NT2/D1 (cell line): Measurements from ENCODE around the gene HDDC2.

Experiments
- DNase-seq: peaks from one replicate; pipeline ENCODE4 v3.0.0-alpha.2; 2011; ENCODE audit warnings: low read depth, low spot score
- H3K27me3 ChIP-seq: 2 replicates; pipeline ENCODE4 v1.6.0; 2011; ENCODE audit warnings: mild to moderate bottlenecking; ENCODE audit not compliant: insufficient read length, insufficient read depth
- H3K36me3 ChIP-seq: 2 replicates; pipeline ENCODE4 v1.6.1; 2011; ENCODE audit warnings: mild to moderate bottlenecking, low read length, mixed read lengths; ENCODE audit not compliant: insufficient read depth, insufficient read length
- H3K4me1 ChIP-seq: 2 replicates; pipeline ENCODE4 v1.5.1; 2011; ENCODE audit not compliant: insufficient read depth, insufficient read length
- H3K4me3 ChIP-seq: 2 replicates; pipeline ENCODE4 v1.5.1; 2011; ENCODE audit warnings: low read depth; ENCODE audit not compliant: insufficient read length
- H3K9ac ChIP-seq: 2 replicates; pipeline ENCODE4 v1.6.0; 2011; ENCODE audit warnings: low read depth; ENCODE audit not compliant: insufficient read length
- H3K9me3 ChIP-seq: 2 replicates; pipeline ENCODE4 v1.5.1; 2011; ENCODE audit warnings: mild to moderate bottlenecking, low read length; ENCODE audit not compliant: insufficient read depth
- SUZ12 ChIP-seq: IDR thresholded peaks from 2 replicates; pipeline ENCODE4 v1.6.1; 2011; ENCODE audit not compliant: insufficient read length, insufficient read depth; ENCODE audit errors: extremely low read depth
- YY1 ChIP-seq: IDR thresholded peaks from 2 replicates; pipeline ENCODE4 v1.6.1; 2011; ENCODE audit not compliant: insufficient read length, insufficient read depth
- ZNF274 ChIP-seq: IDR thresholded peaks from 2 replicates; pipeline ENCODE4 v1.6.1; 2011; ENCODE audit warnings: mild to moderate bottlenecking, low read depth, low read length

HDDC2 gene

GRCh38 chr6:125268765-125269164 is 33.0 kb downstream of the HDDC2 start:
- Histone ChIP-seq H3K27me3 (no peaks in the 10 kb centered on the region), H3K36me3 (peaks cover 22% of the 10 kb centered on the region), H3K9ac (no peak overlapping the region)

GRCh38 chr6:125267806-125268523 is 33.8 kb downstream of the HDDC2 start:
- Histone ChIP-seq H3K27me3 (no peaks in the 10 kb centered on the region), H3K9me3 (no peaks in the 10 kb centered on the region), H3K4me3 (no peak overlapping the region), H3K9ac (no peak overlapping the region), H3K4me1 (no peaks in the 10 kb centered on the region), H3K36me3 (peaks cover 14% of the 10 kb centered on the region)
- TF ChIP-seq ZNF274 (no peak), SUZ12 (no peak), YY1 (no peak)
- no peak for DNase-seq

More at GRCh38 chr6:125268765-125269164, 33.0 kb downstream of the HDDC2 start:
- TF ChIP-seq YY1 (no peak), SUZ12 (no peak), ZNF274 (no peak)
- no peaks in the 10 kb centered on the region for H3K9me3 ChIP-seq
- no peak for DNase-seq
- no peak overlapping the region for H3K4me3 ChIP-seq
- H3K4me1 ChIP-seq, result no peaks in the 10 kb centered on the region

GRCh38 chr6:125264476-125264875 is 37.3 kb downstream of the HDDC2 start:
- TF ChIP-seq ZNF274 (no peak), YY1 (no peak), SUZ12 (no peak)
- DNase-seq, result no peak
- no peaks in the 10 kb centered on the region for H3K27me3 ChIP-seq
- no peaks in the 10 kb centered on the region for H3K4me1 ChIP-seq
- H3K4me3 ChIP-seq, result no peak overlapping the region
- H3K36me3 ChIP-seq, result no peaks in the 10 kb centered on the region
- H3K9me3 ChIP-seq, result no peaks in the 10 kb centered on the region
- no peak overlapping the region for H3K9ac ChIP-seq

GRCh38 chr6:125262016-125263013 is 39.5 kb downstream of the HDDC2 start:
- DNase-seq, result no peak
- H3K9ac ChIP-seq, result no peak overlapping the region
- no peaks in the 10 kb centered on the region for H3K36me3 ChIP-seq
- no peaks in the 10 kb centered on the region for H3K4me1 ChIP-seq
- no peaks in the 10 kb centered on the region for H3K27me3 ChIP-seq
- no peak overlapping the region for H3K4me3 ChIP-seq
- H3K9me3 ChIP-seq, result no peaks in the 10 kb centered on the region
- no peak for TF ChIP-seq ZNF274
- no peak for TF ChIP-seq YY1

- H3K36me3 ChIP-seq, result no peaks in the 10 kb centered on the region
- DNase-seq, result no peak
- TF ChIP-seq ZNF274, result no peak
- no peak for TF ChIP-seq YY1
- TF ChIP-seq SUZ12, result no peak
- no peaks in the 10 kb centered on the region for H3K27me3 ChIP-seq
- no peaks in the 10 kb centered on the region for H3K9me3 ChIP-seq
- no peaks in the 10 kb centered on the region for H3K4me1 ChIP-seq
- no peak overlapping the region for H3K9ac ChIP-seq
- no peak overlapping the region for H3K4me3 ChIP-seq
Observed at GRCh38 chr6:125259354-125259736, 42.4 kb downstream of the HDDC2 start.

GRCh38 chr6:125258651-125259353 is 43.0 kb downstream of the HDDC2 start:
- Histone ChIP-seq H3K36me3 (no peaks in the 10 kb centered on the region), H3K27me3 (no peaks in the 10 kb centered on the region), H3K9ac (no peak overlapping the region), H3K9me3 (no peaks in the 10 kb centered on the region), H3K4me1 (no peaks in the 10 kb centered on the region), H3K4me3 (no peak overlapping the region)
- TF ChIP-seq YY1 (no peak), SUZ12 (no peak), ZNF274 (no peak)
- DNase-seq, result no peak

GRCh38 chr6:125257351-125257750 is 44.4 kb downstream of the HDDC2 start:
- Histone ChIP-seq H3K9ac (no peak overlapping the region), H3K36me3 (no peaks in the 10 kb centered on the region), H3K4me1 (no peaks in the 10 kb centered on the region), H3K27me3 (no peaks in the 10 kb centered on the region), H3K4me3 (no peak overlapping the region), H3K9me3 (no peaks in the 10 kb centered on the region)
- no peak for DNase-seq
- TF ChIP-seq ZNF274 (no peak), YY1 (no peak), SUZ12 (no peak)
